Activated T-cell treated with anti-CD3 and anti-CD28 coated beads, Interleukin-2, amount 50 U/mL, for 1 hour (primary cell): ENCODE results near the gene PRR5.
A peak's percentile ranks its signal among the peaks of the same experiment; 100 is the strongest.
"Not testable (repeated sequence)": the region's sequence is repeated elsewhere in the genome, so short reads cannot be mapped to it uniquely, and the experiment has no call there.

Source experiments
- DNase-seq: peaks from one replicate; pipeline ENCODE4 v3.0.0-alpha.2; 2020

The PRR5 gene, protein sequence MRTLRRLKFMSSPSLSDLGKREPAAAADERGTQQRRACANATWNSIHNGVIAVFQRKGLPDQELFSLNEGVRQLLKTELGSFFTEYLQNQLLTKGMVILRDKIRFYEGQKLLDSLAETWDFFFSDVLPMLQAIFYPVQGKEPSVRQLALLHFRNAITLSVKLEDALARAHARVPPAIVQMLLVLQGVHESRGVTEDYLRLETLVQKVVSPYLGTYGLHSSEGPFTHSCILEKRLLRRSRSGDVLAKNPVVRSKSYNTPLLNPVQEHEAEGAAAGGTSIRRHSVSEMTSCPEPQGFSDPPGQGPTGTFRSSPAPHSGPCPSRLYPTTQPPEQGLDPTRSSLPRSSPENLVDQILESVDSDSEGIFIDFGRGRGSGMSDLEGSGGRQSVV

DNA sequence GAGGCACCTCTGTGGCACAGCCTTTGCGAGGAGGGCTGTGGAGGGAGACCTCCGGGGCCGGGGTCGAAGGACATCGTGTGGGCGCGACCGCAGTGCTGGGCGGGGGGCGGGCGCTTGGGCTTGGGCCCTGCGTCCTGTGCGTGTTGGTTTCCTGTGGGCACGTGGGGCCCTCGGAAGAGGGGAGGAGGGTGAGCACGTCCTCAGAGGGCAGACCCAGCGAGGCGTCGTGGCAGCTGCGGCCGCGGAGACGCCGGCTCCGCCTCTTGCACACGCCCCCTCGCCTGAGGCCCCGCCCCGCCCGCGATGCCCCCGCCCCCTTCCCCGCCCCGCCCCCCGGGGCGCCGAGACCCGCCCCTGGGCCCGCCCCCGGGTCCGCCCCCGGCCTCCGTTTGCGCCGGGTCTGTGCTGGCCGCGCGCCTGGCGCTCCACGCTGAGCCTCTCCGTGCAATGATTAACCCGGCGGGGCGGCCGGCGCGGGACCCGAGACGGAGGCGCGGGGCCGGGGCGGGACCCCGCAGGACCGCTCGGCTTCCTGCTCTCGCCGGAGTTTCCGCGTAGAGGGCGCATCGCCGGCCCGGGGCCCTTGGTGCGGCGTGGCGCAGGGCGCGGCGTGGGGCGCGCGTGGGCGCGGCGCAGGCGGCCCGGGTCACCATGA, at the start of gene PRR5:
Gene PRR5 (plus strand): TSS at position 381 of the 655 bp plus-strand sequence. CDS start 271 bp downstream, at position 652.
- DNase-seq = peak; percentile 83

DNA sequence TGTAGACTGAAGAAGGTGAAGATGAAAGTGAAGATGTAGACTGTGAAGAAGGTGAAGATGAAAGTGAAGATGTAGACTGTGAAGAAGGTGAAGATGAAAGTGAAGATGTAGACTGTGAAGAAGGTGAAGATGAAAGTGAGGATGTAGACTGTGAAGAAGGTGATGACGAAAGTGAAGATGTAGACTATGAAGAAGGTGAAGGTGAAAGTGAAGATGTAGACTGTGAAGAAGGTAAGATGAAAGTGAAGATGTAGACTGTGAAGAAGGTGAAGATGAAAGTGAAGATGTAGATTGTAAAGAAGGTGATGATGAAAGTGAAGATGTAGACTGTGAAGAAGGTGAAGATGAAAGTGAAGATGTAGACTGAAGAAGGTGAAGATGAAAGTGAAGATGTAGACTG, 49.1 kb upstream of the PRR5 start:
- DNase-seq = not testable (repeated sequence)

DNA sequence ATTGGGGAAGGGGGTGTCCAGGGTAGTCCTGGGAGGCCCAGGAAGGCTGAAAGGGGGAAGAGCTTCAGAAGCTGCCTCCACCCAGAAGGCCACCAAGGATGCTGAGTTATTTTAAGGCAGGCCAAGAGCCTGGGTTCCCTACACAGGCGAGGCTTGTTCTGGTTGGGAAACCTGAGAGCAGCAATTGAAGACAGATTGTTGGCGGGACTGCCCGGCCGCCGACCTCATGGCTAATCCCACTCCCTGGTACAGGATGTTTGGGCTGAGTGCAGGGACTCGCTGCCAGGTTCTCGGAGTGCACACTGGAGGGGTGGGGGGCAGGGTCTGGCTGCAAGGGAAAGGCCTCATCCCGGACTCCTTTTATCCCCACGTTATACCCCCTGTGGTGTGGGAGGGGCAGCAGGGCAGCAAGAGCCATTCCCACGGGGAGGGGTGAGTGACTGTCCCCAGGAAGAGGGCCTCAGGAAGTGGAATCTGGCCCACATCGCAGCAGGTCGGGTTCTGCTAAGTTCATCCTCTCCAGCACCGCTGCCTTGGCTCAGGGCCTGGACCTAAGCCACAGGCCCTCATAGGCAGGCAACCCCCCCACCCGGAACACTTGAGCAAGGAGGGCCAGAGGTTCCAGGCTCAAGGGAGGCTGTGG, 43.6 kb upstream of the PRR5 start:
- DNase-seq = no peak

DNA sequence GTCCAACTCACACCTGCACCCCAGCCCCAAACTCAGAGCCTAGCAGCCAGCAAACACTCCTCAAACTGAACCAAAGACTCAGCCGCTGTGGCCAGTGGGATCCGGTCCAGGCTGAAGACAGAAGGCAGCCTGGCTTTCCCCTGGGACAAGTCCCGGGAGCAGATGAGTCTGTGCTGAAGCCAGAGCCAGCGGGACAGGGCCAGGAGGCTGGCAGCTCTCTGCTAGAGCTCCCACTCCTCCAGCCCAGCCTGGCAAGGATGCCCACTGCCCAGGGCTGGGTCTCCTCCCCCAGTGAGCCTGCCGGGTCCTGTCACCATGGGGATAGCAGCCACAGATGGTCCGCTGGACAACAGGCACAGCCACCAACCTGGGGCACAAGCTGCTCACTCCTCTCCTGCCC, 42.9 kb upstream of the PRR5 start:
- no peak for DNase-seq

DNA sequence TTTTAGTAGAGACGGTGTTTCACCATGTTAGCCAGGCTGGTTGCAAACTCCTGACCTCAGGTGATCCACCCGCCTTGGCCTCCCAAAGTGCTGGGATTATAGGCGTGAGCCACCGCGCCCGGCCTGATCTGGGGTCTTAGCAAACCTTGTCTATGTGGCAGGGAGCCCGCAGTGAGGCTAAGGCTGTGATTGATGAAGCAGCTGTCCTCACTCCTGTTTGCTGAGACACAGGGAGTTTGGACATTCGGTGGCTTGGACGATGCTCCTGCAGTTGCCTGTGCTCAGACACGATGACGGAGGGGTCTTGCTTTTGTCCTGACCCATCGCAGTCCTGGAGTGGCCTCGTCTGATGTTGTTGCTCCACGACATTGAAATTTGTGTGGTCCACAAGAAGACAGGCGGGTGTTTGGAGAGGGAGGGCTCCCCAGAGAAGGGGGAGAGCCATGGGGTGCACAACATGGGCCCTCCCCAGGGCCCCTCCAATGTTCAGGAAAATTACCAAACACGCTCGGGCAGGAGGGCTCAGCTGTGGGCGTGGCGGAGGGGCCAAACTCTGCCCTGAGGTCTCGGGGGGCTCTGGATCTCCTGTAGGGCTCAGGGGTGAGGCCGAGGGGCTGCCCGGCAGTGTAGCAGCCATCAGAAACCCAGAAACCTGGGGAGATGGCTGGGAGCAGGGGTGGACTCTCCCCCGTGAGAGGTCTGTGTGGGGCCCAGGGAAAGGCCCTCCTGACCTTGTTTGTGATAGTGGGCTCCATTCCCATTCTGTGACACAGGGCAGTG, 41.8 kb upstream of the PRR5 start:
- DNase-seq = no peak

DNA sequence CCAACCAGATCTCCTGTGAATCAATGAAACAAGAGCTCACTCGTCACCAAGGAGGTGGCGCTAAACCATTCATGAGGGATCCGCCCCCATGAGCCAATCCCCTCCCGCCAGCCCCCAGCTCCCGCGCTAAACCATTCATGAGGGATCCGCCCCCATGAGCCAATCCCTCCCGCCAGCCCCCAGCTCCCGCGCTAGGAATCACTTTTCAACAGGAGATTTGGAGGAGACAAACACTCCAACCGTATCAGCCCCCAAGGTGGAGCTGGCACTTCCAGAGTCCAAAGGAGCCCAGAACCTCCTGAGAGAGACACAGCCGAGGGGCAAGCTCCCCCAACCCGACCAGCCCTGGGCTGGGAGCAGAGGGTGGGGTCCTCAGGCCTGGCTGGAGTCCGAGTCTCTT, 40.9 kb upstream of the PRR5 start:
- peak; percentile 6 for DNase-seq

DNA sequence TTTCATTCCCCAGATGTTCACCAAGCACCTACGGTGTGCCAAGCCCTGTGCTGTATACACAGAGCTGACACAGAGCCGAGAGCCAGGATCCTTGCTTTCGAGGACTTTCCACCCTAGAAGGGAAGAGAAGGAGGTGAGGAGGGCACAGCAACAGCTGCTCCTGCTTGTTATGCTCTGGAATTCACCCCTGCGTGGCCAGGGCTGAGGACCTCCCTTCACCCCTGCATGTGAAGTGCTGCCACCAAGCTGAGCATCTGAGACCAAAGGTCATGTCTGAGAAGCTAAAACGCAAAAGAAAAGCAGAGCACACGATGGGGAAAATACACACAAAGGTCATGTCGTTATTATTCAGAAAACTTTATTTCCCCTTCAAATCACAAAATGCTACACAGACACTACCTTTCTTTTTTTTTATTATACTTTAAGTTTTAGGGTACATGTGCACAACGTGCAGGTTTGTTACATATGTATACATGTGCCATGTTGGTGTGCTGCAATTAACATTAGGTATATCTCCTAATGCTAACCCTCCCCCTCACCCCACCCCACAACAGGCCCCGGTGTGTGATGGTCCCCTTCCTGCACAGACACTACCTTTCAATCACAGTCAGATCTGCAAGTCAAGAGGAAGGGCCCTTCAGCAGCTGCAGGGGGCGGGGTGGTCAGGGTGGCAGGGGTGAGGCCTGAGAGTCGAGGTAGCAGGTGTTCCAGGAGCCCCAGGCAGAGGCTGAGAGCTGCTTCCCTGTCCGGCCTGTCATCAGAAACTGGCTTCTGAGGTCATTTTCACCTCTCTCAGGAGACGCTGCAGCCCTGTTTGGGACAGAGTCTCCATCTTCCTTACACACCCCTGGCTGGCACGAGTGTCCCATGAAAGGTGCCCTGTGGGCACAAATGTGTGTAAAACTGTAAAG, 40.1 kb upstream of the PRR5 start:
- no peak for DNase-seq

DNA sequence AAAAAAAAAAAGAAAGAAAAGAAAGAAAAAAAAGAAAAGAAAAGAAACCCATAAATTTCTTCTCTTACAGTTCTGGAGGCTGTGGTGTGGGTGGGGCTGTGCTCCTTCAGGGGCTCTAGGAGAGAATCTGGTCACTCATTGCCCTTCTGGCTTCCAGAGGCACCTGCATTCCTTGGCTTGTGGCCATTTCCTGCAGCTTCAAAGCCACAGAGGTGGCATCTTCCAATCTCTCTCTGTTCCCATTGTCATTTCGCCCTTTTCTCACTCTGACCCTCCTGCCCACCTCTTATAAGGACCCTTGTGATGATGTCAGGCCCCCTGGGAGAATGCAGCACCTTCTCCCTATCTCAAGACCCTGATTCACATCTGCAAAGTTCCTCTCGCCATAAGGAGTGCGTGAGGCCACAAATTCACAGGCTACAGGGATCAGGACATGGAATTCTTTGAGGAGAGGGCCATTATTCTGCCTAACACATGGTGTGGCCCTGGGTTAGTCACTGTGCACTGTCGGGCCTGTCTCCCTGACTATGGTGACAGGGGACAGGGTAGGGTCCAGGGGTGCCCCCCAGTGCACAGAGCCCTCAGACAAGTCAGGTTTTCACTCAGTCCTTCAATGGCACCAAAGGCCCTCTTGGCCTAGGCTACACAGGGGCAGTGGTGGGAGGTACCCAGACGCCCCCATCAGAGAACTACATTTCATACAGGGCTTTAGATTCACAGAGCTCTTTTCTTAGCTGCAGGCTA, 38.6 kb upstream of the PRR5 start:
- DNase-seq = no peak

DNA sequence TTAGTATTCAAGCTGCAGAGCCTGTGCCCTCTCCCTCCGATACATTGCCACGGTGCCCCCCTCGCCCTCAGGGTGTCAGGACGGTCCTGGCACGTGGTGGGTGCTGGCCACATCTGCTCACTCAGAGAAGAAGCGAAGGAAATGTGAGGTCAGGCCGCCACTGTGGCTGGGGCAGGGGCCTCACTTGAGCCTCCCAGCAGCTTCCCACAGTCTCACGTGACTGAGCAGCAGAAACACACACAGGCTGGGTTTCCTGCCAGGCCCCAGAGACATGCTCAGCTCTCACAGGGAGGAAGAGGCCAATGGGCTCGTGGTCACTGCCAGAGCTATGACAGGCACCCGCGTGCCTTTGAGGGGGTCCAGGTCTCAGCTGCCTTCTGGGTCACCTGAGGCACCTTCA, 37.9 kb upstream of the PRR5 start:
- peak; percentile 49 for DNase-seq

DNA sequence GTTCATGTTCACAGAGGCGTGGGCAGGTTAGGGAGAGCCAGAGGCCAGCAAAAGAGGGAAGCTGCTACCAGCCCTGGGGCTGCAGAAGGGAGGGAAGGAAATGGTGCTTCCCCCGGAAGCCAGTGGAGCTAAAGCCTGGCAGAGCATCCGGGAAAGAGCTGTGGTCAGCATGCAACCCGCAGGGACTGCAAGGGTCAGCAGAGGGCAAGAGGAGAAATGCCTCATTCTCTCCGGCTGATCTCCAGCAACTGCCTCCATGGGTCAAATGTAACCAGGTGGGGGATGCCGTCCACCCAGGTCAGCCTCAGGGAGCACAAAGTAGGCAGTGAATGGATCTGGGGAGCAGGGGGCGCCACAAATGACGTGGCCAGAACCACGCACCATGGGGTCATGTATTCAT, 36.9 kb upstream of the PRR5 start:
- no peak for DNase-seq

DNA sequence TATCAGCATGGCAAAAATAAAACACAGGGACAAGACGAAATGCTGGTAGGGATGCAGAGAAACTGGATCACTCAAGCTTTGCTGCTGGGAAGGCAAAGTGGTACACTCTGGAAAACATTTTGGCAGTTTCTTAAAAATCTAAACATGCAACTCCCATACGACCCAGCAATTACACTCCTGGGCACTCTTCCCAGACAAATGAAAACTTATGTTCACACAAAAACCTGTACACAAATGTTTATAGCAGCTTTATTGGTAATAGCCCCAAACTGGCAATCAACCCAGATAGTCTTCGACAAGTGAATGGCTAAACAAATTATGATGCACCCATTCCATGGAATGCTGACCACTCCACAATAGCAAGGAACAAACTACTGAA, 35.8 kb upstream of the PRR5 start:
- no peak for DNase-seq

DNA sequence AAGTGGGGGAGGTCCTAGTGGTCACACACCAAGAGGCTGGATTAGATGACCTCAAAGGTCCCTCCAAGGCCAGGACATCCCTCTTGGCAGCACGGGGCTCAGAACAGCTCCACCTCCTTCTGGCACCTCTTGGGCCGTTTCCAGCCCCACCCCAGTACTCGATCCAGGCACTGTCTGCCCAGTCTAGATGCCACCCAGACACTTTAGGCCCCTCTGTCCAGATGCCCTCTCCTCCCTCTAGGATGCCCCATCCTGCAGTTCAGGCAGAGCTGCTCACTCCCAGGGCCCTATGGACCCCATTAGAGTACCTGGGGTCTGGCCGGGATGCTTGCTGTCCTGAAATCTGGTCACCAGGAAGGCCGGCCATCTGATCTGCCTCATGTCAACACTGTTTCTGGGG, 34.7 kb upstream of the PRR5 start:
- no peak for DNase-seq

DNA sequence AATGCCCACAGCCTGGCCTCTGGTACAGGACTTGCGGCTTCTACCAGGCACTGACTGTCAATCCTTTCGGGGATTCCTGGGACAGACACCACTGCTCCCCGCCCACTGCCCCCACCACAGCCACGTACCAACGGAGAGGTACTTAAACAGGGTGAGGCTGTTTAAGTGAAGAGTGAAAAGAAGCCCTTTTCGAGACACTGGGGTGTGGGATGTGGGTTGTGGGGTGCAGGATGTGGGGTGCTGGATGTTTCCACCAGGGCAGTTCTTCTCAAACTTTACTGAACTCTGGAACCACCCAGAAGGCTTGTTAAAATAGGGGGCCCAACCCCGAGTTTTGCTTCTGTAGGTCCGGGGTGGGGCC, 34.2 kb upstream of the PRR5 start:
- DNase-seq = peak; percentile 61

DNA sequence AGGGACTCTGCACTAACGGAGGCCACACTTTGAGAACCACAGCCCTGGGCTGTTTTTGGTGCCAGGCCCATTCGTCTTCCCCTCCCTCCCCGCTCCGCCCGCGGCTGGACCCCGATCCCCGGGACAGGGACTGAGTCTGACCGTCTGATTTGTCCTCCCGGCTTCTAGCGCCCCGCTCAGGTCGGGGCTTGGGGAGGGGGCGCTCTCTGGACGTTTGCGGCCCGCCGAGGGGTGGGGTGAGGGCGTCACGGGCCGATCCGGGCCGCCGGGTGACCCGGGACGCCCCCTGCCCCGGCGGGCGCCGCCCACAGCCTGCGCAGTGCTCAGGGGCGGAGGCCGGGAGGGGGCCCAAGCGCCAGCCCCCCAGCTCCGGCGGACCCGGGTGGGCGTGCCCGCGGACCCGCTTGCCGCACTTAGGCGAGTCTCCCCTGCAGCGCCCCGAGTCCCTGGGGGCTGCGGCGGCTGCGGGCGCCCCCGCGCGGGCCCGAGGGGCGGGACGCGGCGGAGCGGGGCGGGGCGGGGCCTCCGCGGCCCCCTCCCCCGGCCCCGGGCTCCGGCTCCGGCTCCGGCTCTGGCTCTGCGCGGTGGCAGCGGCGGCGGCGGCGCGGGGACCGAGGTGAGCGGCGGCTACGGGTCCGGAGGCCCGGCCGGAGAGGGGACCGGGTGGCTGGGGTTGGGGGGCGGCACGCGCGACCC, 33.7 kb upstream of the PRR5 start:
- DNase-seq = peak; percentile 72

DNA sequence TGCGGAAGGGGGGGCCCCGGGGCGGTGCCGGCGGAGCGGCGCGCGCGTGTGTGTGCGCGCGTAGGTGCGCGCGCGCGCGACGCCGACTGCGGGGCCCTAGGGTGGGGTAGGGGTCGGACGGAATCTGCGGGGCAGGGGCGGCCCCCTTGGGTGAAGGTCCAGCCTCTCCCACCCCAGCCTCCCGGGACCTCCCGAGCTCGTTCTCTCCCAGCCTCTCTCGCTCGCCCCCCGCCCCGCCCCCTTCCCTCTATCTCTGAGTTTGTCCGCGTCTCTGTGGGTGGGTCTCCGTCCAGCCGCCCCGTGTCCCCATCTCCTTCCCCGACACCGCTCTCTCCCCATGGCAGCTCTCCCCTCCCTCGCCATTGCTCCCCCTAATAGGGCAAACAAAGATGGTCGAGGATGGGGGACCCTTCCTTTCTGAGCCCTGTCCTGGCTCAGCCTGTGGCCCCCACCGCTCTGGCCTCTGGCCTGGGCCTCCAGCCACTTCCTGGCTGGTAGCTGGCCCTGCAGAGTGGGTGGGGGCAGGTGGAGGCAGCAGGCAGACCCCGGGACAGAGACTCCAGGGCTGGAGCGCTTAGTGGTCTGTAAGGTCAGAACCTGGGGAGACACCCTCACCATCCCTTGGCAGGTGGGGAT, 33.0 kb upstream of the PRR5 start:
- DNase-seq = no peak

DNA sequence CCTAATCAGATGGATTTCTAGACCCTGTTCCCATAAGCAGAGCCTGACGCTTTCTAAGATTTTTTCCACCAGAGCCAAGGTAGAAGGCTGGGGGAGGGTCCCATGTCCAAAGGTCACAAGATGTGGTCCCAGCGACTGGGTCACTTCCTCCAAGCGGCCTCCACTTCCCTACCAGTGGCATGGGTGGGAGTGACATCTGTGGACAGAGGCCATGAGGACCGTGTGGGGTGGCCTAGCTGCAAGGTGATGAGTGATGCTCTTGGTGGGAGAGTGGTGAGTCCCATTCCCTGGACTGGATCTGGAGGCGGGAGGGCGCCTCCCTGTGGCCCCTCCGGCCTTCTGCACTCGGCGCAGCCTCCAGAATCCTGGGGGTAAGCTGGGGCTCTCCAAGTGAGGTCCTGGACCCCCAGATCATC, 32.4 kb upstream of the PRR5 start:
- no peak for DNase-seq

DNA sequence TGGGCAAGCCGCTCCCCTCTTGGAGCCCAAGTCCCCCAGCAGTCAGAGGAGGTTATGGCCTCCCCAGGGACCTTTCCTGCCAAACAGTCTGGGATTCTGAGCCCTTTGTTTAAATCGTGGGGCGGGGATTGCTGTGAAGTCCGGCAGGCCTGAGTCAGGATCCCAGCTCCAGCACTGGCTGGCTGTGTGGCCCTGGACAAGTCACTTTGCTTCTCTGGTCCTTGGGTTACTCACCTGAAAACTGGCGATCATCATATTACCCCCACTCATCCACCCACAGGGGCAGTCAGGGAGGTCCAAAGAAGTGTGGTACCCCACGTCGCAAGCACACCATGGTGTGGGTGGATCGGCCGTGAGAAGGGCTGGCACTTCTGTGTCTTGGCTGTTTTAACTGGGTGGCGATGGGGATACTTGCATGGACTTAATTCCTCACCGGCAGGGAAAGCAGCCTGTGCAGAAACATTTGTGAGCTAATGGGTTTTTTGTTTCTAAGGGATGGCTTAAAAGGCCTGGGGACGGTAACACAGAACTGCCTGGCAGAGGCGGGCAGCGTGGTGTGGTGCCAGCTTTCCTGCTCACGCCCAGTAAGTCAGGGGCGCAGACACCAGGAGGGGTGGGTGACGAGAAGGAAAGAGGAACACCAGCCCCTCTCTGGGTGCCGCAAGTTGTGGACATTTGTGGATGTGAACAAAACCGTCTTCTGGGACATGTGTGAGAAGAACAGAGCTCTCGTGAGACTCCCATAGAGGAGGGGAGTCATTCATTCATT, 31.6 kb upstream of the PRR5 start:
- DNase-seq = no peak

DNA sequence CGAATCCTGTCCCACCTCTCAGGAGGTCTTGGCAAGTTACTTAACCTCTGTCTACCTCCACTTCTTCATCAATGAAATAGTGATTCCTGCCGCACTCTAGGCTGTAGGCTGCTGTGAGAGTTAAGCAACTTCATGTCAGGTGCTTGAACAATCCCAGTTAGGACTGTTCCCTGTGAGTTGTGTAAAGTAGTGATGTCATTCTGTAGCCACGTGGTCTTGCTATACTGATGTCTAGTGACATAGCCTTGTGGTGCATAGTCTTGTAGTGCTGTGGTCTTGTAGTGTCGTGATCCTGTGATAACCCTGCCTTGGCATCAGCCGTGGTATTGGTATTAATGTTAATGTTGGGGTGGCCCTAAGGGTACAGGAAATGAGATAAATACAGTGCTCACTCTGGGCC, 30.3 kb upstream of the PRR5 start:
- DNase-seq = no peak

DNA sequence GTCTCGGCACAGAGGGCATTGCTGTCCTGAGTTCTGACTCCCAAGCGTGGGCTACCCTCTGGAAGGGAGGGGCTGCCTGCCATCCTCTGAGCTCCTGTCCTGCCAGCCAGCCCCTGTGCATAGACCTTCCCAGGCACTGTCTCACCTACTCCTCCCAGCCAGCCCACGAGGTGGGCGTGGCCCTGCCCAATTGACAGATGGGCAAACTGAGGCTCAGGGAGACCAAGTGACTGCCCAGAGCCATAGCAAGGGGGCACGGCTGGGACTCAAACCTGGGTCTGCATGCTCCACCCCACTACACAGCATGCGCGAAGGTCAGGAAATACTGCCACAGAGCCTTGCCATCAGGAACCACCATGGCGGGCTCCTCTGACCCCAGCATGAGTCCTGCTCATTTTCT, 29.4 kb upstream of the PRR5 start:
- no peak for DNase-seq

DNA sequence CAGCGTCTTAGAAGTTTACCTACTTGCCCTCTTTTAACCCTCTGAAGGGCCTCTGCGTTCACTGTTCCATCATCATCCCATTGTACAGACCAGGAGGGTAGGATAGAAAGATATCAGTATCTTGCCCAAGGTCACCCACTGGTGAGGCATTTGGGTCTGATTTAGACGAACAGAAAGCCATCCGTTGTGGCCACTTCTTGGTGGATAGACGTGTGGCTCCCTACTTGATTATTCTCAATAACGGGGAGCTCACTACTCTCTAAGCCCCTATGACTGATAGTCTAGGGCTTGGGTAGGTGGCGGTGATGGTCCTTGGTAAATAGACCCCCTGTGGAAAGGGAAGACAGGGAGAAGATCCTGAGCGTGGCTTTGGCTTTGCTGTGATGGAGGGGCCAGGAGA, 28.6 kb upstream of the PRR5 start:
- DNase-seq = no peak
